DMS153 treated with DMSO at 0.1 percent for 48 hours (cell line): ENCODE measurements around the gene AICDA.

Experiments
- DNase-seq: peaks from one replicate; lab custom pipeline; 2025; ENCODE audit not compliant: unreplicated experiment; lab: John Stamatoyannopoulos, UW

AICDA gene

DNA sequence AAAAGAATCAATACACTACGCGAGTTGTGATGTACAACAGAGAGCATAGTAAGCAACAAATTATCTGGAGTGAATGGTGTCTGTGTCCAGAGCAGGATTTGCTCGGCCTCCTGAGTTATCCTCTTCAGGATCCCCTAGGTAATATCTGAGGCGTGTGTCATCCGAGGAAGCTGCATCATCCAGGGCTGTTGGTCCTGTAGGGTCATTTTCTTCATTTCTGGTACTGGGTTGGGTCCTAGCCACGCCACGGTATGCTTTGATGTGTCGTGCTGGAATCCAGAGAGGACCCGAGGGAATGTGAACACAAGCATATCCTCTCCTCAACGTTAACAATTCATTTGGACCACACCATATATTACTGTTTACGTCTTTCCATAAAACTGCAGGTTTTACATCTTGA, 53.0 kb downstream of the AICDA start:
- no peak for DNase-seq

DNA sequence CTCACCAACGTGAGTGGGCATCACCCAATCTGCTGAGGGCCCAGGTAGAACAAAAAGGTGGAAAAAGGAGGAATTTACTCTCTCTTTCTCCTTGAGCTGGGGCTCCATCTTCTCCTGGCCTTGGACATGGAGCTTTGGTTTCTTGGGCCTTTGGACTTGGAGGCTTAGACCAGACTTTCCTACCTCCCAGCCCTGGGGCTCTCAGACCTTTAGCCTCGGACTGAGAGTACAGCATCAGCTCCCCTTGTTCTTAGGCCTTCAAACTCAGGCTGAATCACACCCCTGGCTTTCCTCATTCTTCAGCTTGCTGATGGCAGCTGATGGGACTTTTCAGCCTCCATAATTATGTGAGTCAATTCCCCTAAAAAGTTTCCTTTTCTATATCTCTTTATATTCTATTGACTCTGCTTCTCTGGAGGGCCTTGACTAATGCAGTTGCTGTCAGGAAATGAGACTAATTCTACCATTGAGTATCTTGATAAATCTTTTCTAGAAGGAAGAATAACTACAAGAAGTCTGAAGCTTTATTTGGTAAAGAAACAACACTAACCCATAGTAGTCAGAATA, 56.0 kb downstream of the AICDA start:
- DNase-seq: no peak

- no peak for DNase-seq
Observed at GRCh38 chr12:8554451-8555195, 58.0 kb downstream of the AICDA start.

GRCh38 chr12:8553088-8553627, 59.5 kb downstream of the AICDA start:
- DNase-seq: no peak
